Smooth muscle cell (in vitro differentiated cells): Measurements from ENCODE around the gene FRMD4B. TPM values are rescaled to one million over a fixed set of nuclear protein-coding genes. Genes with fewer than 3 reads are reported as not detected.

Experiments
- DNase-seq: peaks from one replicate; lab custom pipeline; 2025; ENCODE audit not compliant: unreplicated experiment; lab: John Stamatoyannopoulos, UW
- H2AFZ ChIP-seq: fragments of 200-600 bp; sonication (generic); 2 replicates; pipeline ENCODE4 v1.6.0; 2016; ENCODE audit warnings: antibody characterized with exemption, low read depth, mild to moderate bottlenecking
- H3F3A ChIP-seq: fragments of 200-600 bp; sonication (generic); 2 replicates; pipeline ENCODE4 v1.6.0; 2017; ENCODE audit warnings: antibody characterized with exemption, low read depth
- H3K27ac ChIP-seq: fragments of 200-600 bp; sonication (generic); 2 replicates; pipeline ENCODE4 v1.5.1; 2016; ENCODE audit warnings: low read depth, mild to moderate bottlenecking
- H3K27me3 ChIP-seq: fragments of 200-600 bp; sonication (generic); 2 replicates; pipeline ENCODE4 v1.6.1; 2016; ENCODE audit warnings: low read depth, mild to moderate bottlenecking
- H3K36me3 ChIP-seq: fragments of 200-600 bp; sonication (generic); 2 replicates; pipeline ENCODE4 v1.5.1; 2016; ENCODE audit warnings: low read depth
- H3K4me1 ChIP-seq: fragments of 200-600 bp; sonication (generic); 2 replicates; pipeline ENCODE4 v1.5.1; 2016; ENCODE audit warnings: low read depth
- H3K4me2 ChIP-seq: fragments of 200-600 bp; sonication (generic); 2 replicates; pipeline ENCODE4 v1.6.0; 2016; ENCODE audit warnings: mild to moderate bottlenecking
- H3K4me3 ChIP-seq: fragments of 200-600 bp; sonication (generic); 2 replicates; pipeline ENCODE4 v1.5.1; 2016; ENCODE audit warnings: mild to moderate bottlenecking
- H3K79me2 ChIP-seq: fragments of 200-600 bp; sonication (generic); 2 replicates; pipeline ENCODE4 v1.6.0; 2016; ENCODE audit warnings: low read depth, mild to moderate bottlenecking
- H3K9ac ChIP-seq: fragments of 200-600 bp; sonication (generic); 2 replicates; pipeline ENCODE4 v1.6.0; 2016; ENCODE audit warnings: low read depth
- H3K9me3 ChIP-seq: fragments of 200-600 bp; sonication (generic); replicated peaks from 2 replicates; pipeline ENCODE4 v1.5.1; 2016; ENCODE audit warnings: low read depth
- H4K20me1 ChIP-seq: fragments of 200-600 bp; sonication (generic); 2 replicates; pipeline ENCODE4 v1.6.0; 2016; ENCODE audit warnings: low read depth
- CTCF ChIP-seq: fragments of 200-600 bp; sonication (generic); IDR thresholded peaks from 2 replicates; pipeline ENCODE4 v1.5.1; 2017; ENCODE audit warnings: borderline replicate concordance, mild to moderate bottlenecking, antibody characterized with exemption; ENCODE audit not compliant: insufficient read depth, poor library complexity, severe bottlenecking
- WGBS: methylation state at CpG from one replicate; pipeline ENCODE4 v1.1.7; 2016; ENCODE audit warnings: low lambda C conversion rate; 5-methylcytosine and 5-hydroxymethylcytosine counted together
- polyA plus RNA-seq: library from polyadenylated mRNA; unstranded; fragments of >200 nt; fragmentation: Nextera tagmentation; extraction: Ambion mirVana; gene quantifications from 2 replicates; pipeline ENCODE4 v1.2.1, GENCODE V29; 2016
- total RNA-seq: library from RNA; depleted of rRNA; stranded (reverse); fragments of >200 nt; gene quantifications from 2 replicates; pipeline ENCODE4 v1.2.3, GENCODE V29; 2014

Gene FRMD4B
- total and polyA plus RNA-seq, 2 experiments from 2014 or later, result 3.7 to 24.3 TPM

- Histone ChIP-seq H3K27ac (peak overlapping the region; percentile 58), H3K9me3 (no peaks in the 10 kb centered on the region), H3K36me3 (no peaks in the 10 kb centered on the region), H3K9ac (peak overlapping the region; percentile 5), H3K79me2 (no peaks in the 10 kb centered on the region), H3K4me2 (peak overlapping the region; percentile 45), H4K20me1 (no peaks in the 10 kb centered on the region), H3K27me3 (no peaks in the 10 kb centered on the region), H3F3A (no peaks in the 10 kb centered on the region), H2AFZ (no peak overlapping the region), H3K4me3 (no peak overlapping the region), H3K4me1 (no peaks in the 10 kb centered on the region)
- no peak for DNase-seq
- no peak for TF ChIP-seq CTCF
- 10% methylated on average over 2 of the region's 2 CpGs for WGBS
Measured at GRCh38 chr3:69305011-69305410, 80.9 kb downstream of the FRMD4B start.

- peak overlapping the region; percentile 58 for H3K27ac ChIP-seq
- 18% methylated on average over 6 of the region's 6 CpGs for WGBS
Measured at GRCh38 chr3:69304396-69304795, 81.5 kb downstream of the FRMD4B start.

GRCh38 chr3:69300296-69300695 lies 85.6 kb downstream of the FRMD4B start:
- Histone ChIP-seq H3K4me2 (peak overlapping the region; percentile 2), H4K20me1 (no peaks in the 10 kb centered on the region), H3K27me3 (no peaks in the 10 kb centered on the region), H3K4me1 (no peaks in the 10 kb centered on the region), H3K9me3 (no peaks in the 10 kb centered on the region), H3K9ac (no peak overlapping the region), H3K79me2 (no peaks in the 10 kb centered on the region), H2AFZ (no peak overlapping the region), H3F3A (no peaks in the 10 kb centered on the region), H3K36me3 (no peaks in the 10 kb centered on the region), H3K27ac (no peak overlapping the region), H3K4me3 (no peak overlapping the region)
- TF ChIP-seq CTCF, result no peak
- no peak for DNase-seq
- 35% methylated on average over 2 of the region's 2 CpGs for WGBS

More at GRCh38 chr3:69304396-69304795, 81.5 kb downstream of the FRMD4B start:
- Histone ChIP-seq H3K36me3 (no peaks in the 10 kb centered on the region), H4K20me1 (no peaks in the 10 kb centered on the region), H3K4me1 (no peaks in the 10 kb centered on the region), H2AFZ (no peak overlapping the region), H3K4me3 (no peak overlapping the region), H3K9me3 (no peaks in the 10 kb centered on the region), H3K4me2 (peak overlapping the region; percentile 45), H3K9ac (peak overlapping the region; percentile 20), H3K79me2 (no peaks in the 10 kb centered on the region), H3F3A (no peaks in the 10 kb centered on the region), H3K27me3 (no peaks in the 10 kb centered on the region)
- DNase-seq, result no peak
- no peak for TF ChIP-seq CTCF

- Histone ChIP-seq H3K36me3 (no peaks in the 10 kb centered on the region), H3K4me3 (no peak overlapping the region), H3K79me2 (no peaks in the 10 kb centered on the region), H3K27ac (no peak overlapping the region), H4K20me1 (no peaks in the 10 kb centered on the region), H2AFZ (no peak overlapping the region), H3F3A (no peaks in the 10 kb centered on the region), H3K27me3 (no peaks in the 10 kb centered on the region), H3K4me1 (peaks cover 2% of the 10 kb centered on the region), H3K4me2 (no peak overlapping the region), H3K9me3 (no peaks in the 10 kb centered on the region), H3K9ac (no peak overlapping the region)
- 67% methylated on average over 3 of the region's 3 CpGs for WGBS
- no peak for DNase-seq
- TF ChIP-seq CTCF, result no peak
Measured at GRCh38 chr3:69299344-69299743, 86.5 kb downstream of the FRMD4B start.
